DMS53 treated with DMSO at 0.1 percent for 48 hours (cell line): ENCODE measurements around the gene GPC6.

Source experiments
- DNase-seq: peaks from one replicate; lab custom pipeline; 2025; ENCODE audit not compliant: unreplicated experiment; lab: John Stamatoyannopoulos, UW

The GPC6 gene

GRCh38 chr13:93230261-93230855, 3.8 kb downstream of the GPC6 start:
- DNase-seq: no peak

- no peak for DNase-seq
Observed at GRCh38 chr13:93231867-93232266, 5.3 kb downstream of the GPC6 start.

GRCh38 chr13:93233997-93234416, 7.4 kb downstream of the GPC6 start:
- DNase-seq: no peak

- DNase-seq: no peak
Observed at GRCh38 chr13:93234459-93234858, 7.9 kb downstream of the GPC6 start.

- no peak for DNase-seq
Observed at GRCh38 chr13:93235258-93236015, 8.8 kb downstream of the GPC6 start.

- DNase-seq: no peak
Observed at GRCh38 chr13:93238711-93239110, 12.1 kb downstream of the GPC6 start.

- no peak for DNase-seq
Observed at GRCh38 chr13:93243375-93244063, 16.9 kb downstream of the GPC6 start.

- DNase-seq: no peak
Observed at GRCh38 chr13:93244141-93244917, 17.7 kb downstream of the GPC6 start.

- no peak for DNase-seq
Observed at GRCh38 chr13:93244918-93245280, 18.3 kb downstream of the GPC6 start.

GRCh38 chr13:93246069-93246468, 19.5 kb downstream of the GPC6 start:
- no peak for DNase-seq

GRCh38 chr13:93248627-93249047, 22.0 kb downstream of the GPC6 start:
- DNase-seq: peak; percentile 9

GRCh38 chr13:93249364-93250306, 23.0 kb downstream of the GPC6 start:
- DNase-seq: no peak

- DNase-seq: no peak
Observed at GRCh38 chr13:93254775-93255174, 28.2 kb downstream of the GPC6 start.

GRCh38 chr13:93256998-93257397, 30.4 kb downstream of the GPC6 start:
- DNase-seq: no peak

GRCh38 chr13:93259527-93260080, 33.0 kb downstream of the GPC6 start:
- no peak for DNase-seq

GRCh38 chr13:93260591-93260990, 34.0 kb downstream of the GPC6 start:
- no peak for DNase-seq

- DNase-seq: no peak
Observed at GRCh38 chr13:93262729-93263345, 36.2 kb downstream of the GPC6 start.

- no peak for DNase-seq
Observed at GRCh38 chr13:93264876-93265275, 38.3 kb downstream of the GPC6 start.

GRCh38 chr13:93265800-93266199, 39.2 kb downstream of the GPC6 start:
- DNase-seq: peak; percentile 20

GRCh38 chr13:93266681-93267080, 40.1 kb downstream of the GPC6 start:
- no peak for DNase-seq
